Natural killer cell treated with Interleukin-12 subunit alpha and Interleukin-12 subunit beta and Interleukin-15 and Interleukin-18, amount 100 ng/mL, for 72 hours (primary cell): Measurements from ENCODE around the gene MEX3C. TPM values are rescaled to one million over a fixed set of nuclear protein-coding genes. Genes with fewer than 3 reads are reported as not detected.

Experiments
- ATAC-seq, 2 donors: fragments of 150-1000 bp; cut with Tn5 transposase in 1 of 2; sonication (Bioruptor Pico), chemical (Tn5 transposase) in 1 of 2; 2 replicates each; pipeline ENCODE4 v1.10.0; 2021
- DNase-seq: peaks from one replicate; pipeline ENCODE4 v3.0.0; 2022; ENCODE audit warnings: low spot score
- H3K27ac Mint-ChIP-seq, 2 donors: 1 replicate in 1 of 2; 2 replicates in 1 of 2; pipeline ENCODE4 v1.8.0; 2022; ENCODE audit warnings: mixed read lengths in 2 of 2, mild to moderate bottlenecking in 1 of 2, moderate library complexity in 1 of 2
- H3K27me3 Mint-ChIP-seq, 2 donors: 1 replicate in 1 of 2; 2 replicates in 1 of 2; pipeline ENCODE4 v1.8.0; 2022; ENCODE audit warnings: mixed read lengths in 2 of 2
- H3K36me3 Mint-ChIP-seq: one replicate; pipeline ENCODE4 v1.8.0; 2022; ENCODE audit warnings: mixed read lengths
- H3K4me1 Mint-ChIP-seq, 2 donors: 1 replicate in 1 of 2; 2 replicates in 1 of 2; pipeline ENCODE4 v1.8.0; 2022; ENCODE audit warnings: low read depth in 2 of 2, mixed read lengths in 2 of 2, mild to moderate bottlenecking in 1 of 2
- H3K4me3 Mint-ChIP-seq: one replicate; pipeline ENCODE4 v1.8.0; 2022; ENCODE audit warnings: mixed read lengths
- H3K9me3 Mint-ChIP-seq: 2 replicates; pipeline ENCODE4 v1.8.0; 2022; ENCODE audit warnings: mixed read lengths
- total RNA-seq, 2 donors: library from RNA; stranded (reverse); gene quantifications; one replicate each; pipeline ENCODE4 v1.2.3, GENCODE V29; 2022

Gene MEX3C
- 100 to 1,000 TPM in 1 of 2 donors, 10 to 100 TPM in 1; 91.8 to 174 TPM for total RNA-seq

DNA sequence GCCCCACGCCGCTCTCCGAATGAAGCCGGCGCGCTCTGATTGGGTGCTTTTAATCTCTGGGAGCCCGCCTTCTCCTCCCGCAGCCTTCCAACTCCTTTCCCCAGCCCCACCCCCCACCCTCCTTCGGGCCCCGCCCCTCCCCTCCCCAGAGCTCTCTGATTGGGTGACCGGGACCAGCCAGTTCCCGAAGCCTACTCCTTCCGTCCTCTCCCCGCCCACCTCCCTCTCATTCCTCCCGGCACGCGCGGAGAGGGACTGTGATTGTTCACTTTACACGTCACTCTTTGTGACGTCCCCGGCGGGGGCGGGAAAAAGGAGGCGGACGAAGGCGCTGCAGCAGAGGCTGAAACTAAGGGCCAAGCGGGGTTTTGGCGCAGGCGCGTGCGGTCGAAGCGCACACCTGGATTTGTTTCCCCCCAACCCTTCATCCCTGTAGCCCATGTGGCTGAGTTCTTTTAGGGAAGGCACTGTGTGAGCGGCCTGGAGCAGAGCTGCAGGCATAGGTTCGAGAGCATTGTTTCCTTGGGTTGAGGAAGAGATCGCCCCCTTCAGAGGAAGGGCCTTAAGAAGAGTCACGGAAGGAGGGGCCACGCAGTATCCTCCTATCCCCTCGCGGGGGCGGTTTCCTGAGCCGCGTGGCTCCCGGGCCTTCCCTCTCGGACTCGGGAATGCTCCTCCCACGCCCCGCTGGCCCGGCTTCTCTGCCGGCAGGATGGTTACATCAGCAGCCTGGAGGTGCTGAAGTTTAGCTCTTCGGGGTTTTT lies at the start of gene MEX3C:
Gene MEX3C, minus strand, starts transcription at position 21 of the 764 bp plus-strand sequence. CDS start 361 bp downstream, outside the sequence.
- Mint-ChIP-seq H3K4me3 (peak within 1 kb of the TSS; percentile 96), H3K4me1 (peaks cover 34 to 45% of the 10 kb centered on the region in 2 donors), H3K36me3 (peaks cover 31% of the 10 kb centered on the region), H3K27me3 (no peaks in the 10 kb centered on the region), H3K27ac (peak within 1 kb of the TSS; percentile 86 to 95), H3K9me3 (no peaks in the 10 kb centered on the region)
- DNase-seq: peak; percentile 100
- ATAC-seq: peak; percentile 88 to 91

DNA sequence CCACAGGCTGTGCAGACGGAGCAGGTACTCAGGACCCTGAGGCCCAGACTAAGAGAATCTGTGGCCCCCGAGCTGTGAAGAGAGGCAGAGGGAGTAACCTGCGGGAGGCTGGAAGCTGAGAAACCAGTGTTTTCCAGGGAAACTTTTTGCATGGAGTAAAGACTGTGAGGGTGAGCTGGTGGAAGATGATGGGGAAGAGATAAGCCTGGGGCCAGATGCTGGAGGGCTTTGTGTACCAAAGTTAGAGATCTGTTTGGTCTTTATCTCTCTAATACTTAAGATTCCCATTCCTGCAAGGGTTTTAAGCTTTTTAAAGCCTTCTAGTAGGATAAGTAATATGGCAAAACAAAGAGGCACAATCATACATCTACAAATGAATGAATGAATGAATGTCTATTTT lies 43.7 kb upstream of the MEX3C start:
- Mint-ChIP-seq H3K4me1 (peaks cover 9 to 16% of the 10 kb centered on the region in 2 donors), H3K9me3 (no peaks in the 10 kb centered on the region), H3K36me3 (no peaks in the 10 kb centered on the region), H3K27me3 (no peaks in the 10 kb centered on the region), H3K4me3 (no peak overlapping the region), H3K27ac (peak overlapping the region in 1 of 2 donors; percentile 38)
- DNase-seq (no peak), ATAC-seq (no peak)

DNA sequence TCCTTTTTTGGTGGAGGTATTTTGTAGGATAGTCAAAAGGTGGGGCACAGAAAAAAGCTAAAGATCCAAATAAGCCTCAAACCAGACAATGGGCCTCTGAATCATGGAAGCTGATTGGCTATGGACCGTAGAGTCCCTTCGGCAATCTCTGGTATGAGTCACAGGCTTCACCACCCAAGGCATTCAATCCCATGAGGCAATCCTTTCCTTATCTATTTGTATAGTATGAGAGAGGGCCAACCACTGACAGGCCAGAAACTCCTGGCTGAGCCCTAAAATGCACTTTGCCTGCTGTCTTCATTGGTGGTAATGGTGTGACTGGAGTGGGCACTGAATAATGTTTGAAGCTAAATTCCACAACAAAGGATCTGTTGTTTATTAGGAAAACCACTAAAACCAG lies 38.7 kb upstream of the MEX3C start:
- ATAC-seq: peak in 1 of 2 donors; percentile 50
- H3K4me1 Mint-ChIP-seq: peaks cover 37% of the 10 kb centered on the region in 2 donors
- peak overlapping the region; percentile 79 to 89 for H3K27ac Mint-ChIP-seq
- no peak overlapping the region for H3K4me3 Mint-ChIP-seq
- H3K9me3 Mint-ChIP-seq: no peaks in the 10 kb centered on the region
- no peaks in the 10 kb centered on the region for H3K36me3 Mint-ChIP-seq
- DNase-seq: no peak
- no peaks in the 10 kb centered on the region for H3K27me3 Mint-ChIP-seq

DNA sequence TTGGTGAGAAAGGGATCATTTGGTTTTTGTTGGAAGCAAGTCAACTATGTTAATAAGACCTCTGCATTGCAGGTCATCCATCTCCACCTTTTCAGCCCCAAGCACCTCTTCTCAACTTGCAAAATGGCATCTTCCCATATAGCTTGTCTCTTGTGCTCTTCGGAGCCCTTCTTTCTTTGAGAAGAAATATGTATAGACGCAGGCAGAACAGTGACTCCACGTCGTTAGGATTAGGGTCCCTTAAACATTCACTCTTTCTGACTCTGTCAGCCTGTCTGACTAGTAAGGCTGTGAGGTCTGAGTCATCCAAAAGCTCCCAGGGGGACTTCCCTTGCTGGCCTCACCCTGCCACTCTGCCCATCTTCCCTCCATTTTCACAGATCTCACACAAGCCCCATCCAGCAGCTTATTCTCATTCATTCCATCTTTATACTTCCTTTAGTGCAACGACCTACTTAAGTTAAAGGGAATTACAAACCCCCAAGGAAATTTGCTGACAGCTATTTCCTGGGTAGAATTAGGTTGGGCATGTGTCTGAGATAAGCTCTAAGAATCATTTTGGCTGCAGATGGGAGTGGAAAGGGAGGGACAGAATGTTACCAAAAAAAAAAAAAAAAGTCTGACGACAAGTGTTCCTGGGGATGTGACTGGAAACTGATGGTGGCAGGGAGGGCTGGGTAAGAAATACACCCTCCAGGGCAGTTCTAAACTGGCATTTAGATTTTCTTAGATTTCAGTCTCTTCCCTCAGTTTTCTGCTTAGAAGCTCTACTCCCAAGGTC lies 37.7 kb upstream of the MEX3C start:
- Mint-ChIP-seq H3K36me3 (no peaks in the 10 kb centered on the region), H3K9me3 (no peaks in the 10 kb centered on the region), H3K27me3 (no peaks in the 10 kb centered on the region), H3K27ac (peak overlapping the region; percentile 79 to 89), H3K4me3 (peak overlapping the region; percentile 77), H3K4me1 (peaks cover 33 to 37% of the 10 kb centered on the region in 2 donors)
- ATAC-seq (peak; percentile 95 to 97), DNase-seq (peak; percentile 86)

DNA sequence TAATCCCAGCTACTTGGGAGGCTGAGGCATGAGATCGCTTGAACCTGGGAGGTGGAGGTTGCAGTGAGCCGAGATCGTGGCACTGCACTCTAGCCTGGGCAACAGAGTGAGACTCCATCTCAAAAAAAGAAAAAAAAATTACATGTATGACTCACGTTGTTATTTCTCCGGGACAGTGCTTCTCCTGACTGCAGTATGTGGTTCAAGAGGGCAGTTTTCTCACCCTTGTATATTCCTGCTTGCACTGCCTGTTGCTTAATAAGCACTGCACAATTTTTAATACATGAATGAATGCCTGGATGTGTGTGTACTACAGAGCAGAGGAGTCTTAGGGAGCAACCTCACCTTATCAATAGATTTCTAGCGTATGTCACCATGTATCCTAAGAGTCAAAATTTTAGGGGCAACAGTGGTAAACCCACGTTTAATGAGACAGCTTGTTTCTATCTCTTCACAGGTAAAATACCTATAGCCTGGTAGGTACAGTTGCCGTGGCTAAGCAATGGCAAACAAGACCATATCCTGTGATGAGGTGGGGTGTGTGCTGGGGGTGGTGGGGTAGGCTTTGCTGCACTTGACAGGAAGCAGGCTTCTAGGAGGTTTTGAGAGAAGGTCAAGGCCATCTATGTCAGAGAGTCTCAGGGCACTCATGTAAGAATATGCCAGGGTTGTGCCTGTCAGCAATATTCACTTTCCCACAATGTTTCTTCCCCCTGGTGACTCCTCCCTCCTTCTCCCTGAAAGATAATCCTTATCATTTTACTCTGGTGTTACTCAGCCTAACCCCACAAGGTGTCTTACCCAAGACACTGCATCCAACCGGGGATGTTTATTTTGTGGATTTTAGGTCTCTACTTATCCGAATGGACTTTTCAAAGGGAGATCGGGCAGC lies 36.9 kb upstream of the MEX3C start:
- H3K4me3 Mint-ChIP-seq: peak overlapping the region; percentile 77
- ATAC-seq (peak; percentile 57 to 77), DNase-seq (no peak)
- peaks cover 33% of the 10 kb centered on the region in 2 donors for H3K4me1 Mint-ChIP-seq
- H3K9me3 Mint-ChIP-seq: no peaks in the 10 kb centered on the region
- H3K36me3 Mint-ChIP-seq: no peaks in the 10 kb centered on the region
- H3K27ac Mint-ChIP-seq: peak overlapping the region; percentile 79 to 89
- no peaks in the 10 kb centered on the region for H3K27me3 Mint-ChIP-seq

DNA sequence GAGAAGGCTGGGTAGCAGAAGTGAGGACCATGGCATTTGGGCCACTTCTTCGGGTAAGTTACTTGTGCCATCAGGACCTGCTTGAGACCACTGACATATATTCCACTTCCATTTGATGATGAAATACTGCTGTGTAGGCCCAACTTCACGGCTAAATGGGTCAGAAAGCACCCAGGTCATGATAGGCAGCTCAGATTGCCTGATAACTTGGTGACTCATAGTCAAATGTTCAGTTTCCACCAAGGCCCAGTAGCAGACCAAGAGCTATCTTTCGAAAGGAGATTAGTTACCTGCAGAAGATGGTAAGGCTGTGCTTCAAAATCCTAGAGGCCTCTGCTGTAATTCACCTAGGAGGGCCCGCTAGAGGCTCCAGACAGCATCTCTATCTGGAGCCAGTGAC lies 31.8 kb upstream of the MEX3C start:
- H3K9me3 Mint-ChIP-seq: peaks cover 3% of the 10 kb centered on the region
- no peaks in the 10 kb centered on the region for H3K36me3 Mint-ChIP-seq
- no peak overlapping the region for H3K27ac Mint-ChIP-seq
- H3K4me1 Mint-ChIP-seq: peaks cover 15 to 17% of the 10 kb centered on the region in 2 donors
- DNase-seq: no peak
- ATAC-seq: no peak
- no peak overlapping the region for H3K4me3 Mint-ChIP-seq
- no peaks in the 10 kb centered on the region for H3K27me3 Mint-ChIP-seq

DNA sequence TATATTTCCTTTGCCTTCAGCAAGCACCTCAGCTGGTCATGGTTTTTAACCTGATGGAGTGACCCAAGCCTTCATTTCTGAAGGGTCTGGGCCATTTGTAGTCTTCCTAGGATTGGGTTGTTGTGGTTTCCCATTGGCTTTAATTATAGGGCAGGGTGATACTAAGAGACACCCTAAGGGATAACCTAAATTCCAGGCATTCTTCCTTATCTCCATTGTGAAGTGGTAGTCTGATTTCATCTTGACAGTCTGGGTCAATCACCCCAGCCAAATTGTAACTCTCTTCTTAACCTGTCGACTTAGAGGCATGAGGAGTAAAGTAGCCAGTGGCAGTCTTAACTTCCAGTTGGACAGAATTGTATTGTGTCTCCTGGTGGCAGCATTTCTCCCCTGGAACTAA lies 30.2 kb upstream of the MEX3C start:
- no peaks in the 10 kb centered on the region for H3K36me3 Mint-ChIP-seq
- H3K4me1 Mint-ChIP-seq: peaks cover 4 to 8% of the 10 kb centered on the region in 2 donors
- peaks cover 3% of the 10 kb centered on the region for H3K9me3 Mint-ChIP-seq
- DNase-seq (no peak), ATAC-seq (no peak)
- H3K27me3 Mint-ChIP-seq: no peaks in the 10 kb centered on the region
- no peak overlapping the region for H3K4me3 Mint-ChIP-seq
- no peak overlapping the region for H3K27ac Mint-ChIP-seq

DNA sequence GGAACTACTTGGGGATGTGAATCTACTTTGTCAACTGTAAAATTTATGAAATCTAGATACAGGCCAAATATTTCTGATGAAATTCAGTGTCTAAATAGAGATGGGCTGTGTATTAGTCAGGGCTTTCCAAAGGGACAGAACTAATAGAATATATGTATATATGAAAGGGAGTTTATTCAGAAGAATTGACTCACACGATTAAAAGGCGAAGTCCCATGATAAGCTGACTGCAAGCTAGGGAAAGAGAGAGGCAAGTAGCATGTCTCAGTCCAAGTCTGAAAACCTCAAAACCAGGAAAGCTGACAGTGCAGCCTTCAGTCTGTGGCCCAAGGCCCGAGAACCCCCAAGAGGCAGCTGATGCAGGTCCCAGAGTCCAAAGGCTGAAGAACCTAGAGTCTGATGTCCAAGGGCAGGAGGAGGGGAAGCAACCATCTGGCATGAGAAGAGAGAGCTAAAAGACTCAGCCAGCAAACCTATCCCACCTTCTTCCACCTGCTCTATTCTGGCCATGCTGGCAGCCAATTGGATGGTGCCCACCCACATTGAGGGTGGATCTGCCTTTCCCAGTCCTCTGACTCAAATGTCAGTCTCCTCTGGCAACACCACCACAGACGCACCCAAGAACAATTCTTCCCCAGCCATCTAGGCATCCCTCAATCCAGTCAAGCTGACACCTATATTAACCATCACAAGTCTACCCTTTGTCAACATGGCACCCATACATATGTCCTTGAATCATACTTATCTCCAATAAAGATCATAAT lies 29.3 kb upstream of the MEX3C start:
- Mint-ChIP-seq H3K4me1 (peaks cover 4 to 14% of the 10 kb centered on the region in 2 donors), H3K27ac (no peak overlapping the region), H3K36me3 (peaks cover 6% of the 10 kb centered on the region), H3K27me3 (no peaks in the 10 kb centered on the region), H3K4me3 (no peak overlapping the region), H3K9me3 (peaks cover 3% of the 10 kb centered on the region)
- DNase-seq: no peak
- no peak for ATAC-seq

DNA sequence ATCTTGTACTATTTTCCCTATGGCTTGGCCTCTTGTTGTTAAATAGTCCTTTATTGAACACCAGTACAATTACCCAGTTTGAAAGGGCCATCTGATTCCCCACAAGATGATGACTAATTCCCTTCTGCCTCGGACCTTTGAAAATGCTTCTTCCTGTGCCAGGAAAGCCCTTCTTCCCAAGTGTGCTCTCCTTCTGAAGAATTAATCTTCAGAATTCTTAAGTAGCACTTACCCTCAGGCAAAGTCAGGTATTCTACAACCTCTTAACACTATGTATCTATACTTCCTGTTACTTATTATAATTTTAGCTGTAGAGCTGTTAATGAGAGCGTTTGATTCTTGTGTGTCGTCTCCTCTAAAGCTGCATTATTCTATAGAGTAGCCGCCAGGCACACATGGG lies 28.6 kb upstream of the MEX3C start:
- peaks cover 4 to 14% of the 10 kb centered on the region in 2 donors for H3K4me1 Mint-ChIP-seq
- DNase-seq (no peak), ATAC-seq (no peak)
- H3K27me3 Mint-ChIP-seq: no peaks in the 10 kb centered on the region
- peak overlapping the region in 1 of 2 donors; percentile 42 for H3K27ac Mint-ChIP-seq
- peaks cover 3% of the 10 kb centered on the region for H3K9me3 Mint-ChIP-seq
- H3K36me3 Mint-ChIP-seq: peaks cover 11% of the 10 kb centered on the region
- H3K4me3 Mint-ChIP-seq: no peak overlapping the region

DNA sequence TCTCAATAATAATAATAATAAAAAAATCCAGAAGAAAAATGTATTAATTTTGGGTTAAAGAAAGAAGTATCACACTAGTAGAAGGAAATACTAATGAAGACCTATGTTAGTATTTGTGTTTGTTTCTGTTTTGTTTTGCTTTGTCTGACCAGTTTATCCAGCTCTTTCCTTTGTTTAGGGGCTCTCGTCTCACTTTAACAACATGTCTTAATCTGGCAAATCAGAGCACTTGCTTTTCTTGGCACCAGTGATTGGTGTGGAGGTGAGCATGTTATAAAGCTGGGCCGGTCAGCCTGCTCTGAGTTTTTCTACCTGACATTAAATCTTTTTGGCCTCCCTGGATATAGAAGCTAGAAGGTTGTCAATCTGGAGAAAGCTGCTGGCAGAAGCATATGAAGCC lies 15.1 kb upstream of the MEX3C start:
- H3K27ac Mint-ChIP-seq: peak overlapping the region; percentile 93 to 94
- DNase-seq (no peak), ATAC-seq (no peak)
- H3K9me3 Mint-ChIP-seq: no peaks in the 10 kb centered on the region
- peaks cover 47 to 48% of the 10 kb centered on the region in 2 donors for H3K4me1 Mint-ChIP-seq
- H3K4me3 Mint-ChIP-seq: peak overlapping the region; percentile 59
- no peaks in the 10 kb centered on the region for H3K27me3 Mint-ChIP-seq
- no peaks in the 10 kb centered on the region for H3K36me3 Mint-ChIP-seq

DNA sequence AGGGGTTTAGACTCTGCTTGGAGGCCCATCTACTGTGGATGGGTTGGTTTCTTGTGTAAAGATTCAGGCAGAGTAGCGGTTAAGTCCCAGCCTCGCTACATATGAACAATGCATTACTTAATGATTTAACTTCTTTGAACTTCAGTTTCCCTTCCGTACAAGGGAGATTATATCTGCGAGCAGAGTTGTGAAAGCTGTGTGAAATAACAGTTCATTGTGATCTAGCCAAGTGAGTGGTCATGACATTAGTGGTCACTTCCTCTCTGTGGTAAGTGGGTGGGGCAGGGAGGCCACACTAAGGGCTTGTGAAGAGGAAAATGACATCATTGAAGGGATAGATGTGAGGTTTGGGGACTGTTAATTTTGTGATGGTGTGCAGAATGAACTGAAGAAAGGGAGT lies 14.1 kb upstream of the MEX3C start:
- Mint-ChIP-seq H3K27ac (peak overlapping the region; percentile 93 to 94), H3K4me1 (peaks cover 48% of the 10 kb centered on the region in 2 donors), H3K9me3 (no peaks in the 10 kb centered on the region), H3K36me3 (no peaks in the 10 kb centered on the region), H3K27me3 (no peaks in the 10 kb centered on the region), H3K4me3 (peak overlapping the region; percentile 75)
- ATAC-seq: peak; percentile 96
- DNase-seq: peak; percentile 92

DNA sequence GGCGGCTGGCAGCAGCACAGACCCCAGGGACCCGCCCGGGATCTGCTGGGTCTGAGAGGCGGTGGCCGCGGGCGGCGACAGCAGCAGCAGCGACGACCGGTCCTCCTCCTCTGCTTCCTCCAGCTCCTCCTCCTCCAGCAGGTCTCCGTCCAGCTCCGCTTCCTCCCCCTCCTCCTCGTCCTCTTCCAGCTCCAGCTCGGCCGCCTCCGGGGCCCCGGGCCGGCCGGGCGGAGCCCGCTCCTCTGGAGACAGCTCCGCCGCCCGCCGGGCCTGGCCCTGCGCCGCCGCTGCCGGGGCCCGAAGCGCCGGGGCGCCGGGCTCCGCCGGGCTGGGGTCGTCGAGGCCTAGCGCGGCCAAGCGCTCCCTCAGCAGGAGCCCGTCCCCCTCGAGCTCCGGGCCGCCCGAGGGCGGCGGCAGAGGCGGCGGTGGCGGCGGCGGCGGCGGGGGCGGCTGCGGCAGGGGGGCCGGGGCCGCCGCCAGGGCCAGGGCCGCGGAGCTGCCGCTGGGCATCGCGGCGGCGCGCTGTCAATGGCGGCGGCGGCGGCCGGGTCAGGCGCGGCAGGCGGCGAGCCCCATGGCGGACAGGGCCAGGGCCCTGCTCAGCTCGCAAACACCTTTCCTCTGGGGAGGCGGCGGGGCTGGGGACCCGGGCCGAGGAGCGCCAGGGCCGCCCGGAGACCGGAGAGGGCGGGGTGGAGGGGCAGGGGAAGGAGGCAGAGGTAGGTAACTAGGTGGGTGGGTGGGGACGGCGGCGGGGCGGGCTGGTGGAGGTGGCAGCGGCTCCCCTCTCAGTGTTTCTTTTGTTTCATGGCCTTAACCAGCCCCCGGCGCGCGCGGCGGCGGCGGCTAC lies 445 bp downstream of the MEX3C start:
- peaks cover 26% of the 10 kb centered on the region for H3K36me3 Mint-ChIP-seq
- no peaks in the 10 kb centered on the region for H3K9me3 Mint-ChIP-seq
- H3K27ac Mint-ChIP-seq: peak overlapping the region; percentile 86 to 95
- ATAC-seq (peak; percentile 3 to 21), DNase-seq (peak; percentile 66)
- no peaks in the 10 kb centered on the region for H3K27me3 Mint-ChIP-seq
- peak overlapping the region; percentile 96 for H3K4me3 Mint-ChIP-seq
- peaks cover 36 to 47% of the 10 kb centered on the region in 2 donors for H3K4me1 Mint-ChIP-seq
